ENCODE results near the gene ALKBH5. TPM values are rescaled to one million over a fixed set of nuclear protein-coding genes. Genes with fewer than 3 reads are reported as not detected.

Gene ALKBH5
- total and polyA plus RNA-seq, 2 experiments from 2014 or later: 32.2 to 117 TPM

DNA sequence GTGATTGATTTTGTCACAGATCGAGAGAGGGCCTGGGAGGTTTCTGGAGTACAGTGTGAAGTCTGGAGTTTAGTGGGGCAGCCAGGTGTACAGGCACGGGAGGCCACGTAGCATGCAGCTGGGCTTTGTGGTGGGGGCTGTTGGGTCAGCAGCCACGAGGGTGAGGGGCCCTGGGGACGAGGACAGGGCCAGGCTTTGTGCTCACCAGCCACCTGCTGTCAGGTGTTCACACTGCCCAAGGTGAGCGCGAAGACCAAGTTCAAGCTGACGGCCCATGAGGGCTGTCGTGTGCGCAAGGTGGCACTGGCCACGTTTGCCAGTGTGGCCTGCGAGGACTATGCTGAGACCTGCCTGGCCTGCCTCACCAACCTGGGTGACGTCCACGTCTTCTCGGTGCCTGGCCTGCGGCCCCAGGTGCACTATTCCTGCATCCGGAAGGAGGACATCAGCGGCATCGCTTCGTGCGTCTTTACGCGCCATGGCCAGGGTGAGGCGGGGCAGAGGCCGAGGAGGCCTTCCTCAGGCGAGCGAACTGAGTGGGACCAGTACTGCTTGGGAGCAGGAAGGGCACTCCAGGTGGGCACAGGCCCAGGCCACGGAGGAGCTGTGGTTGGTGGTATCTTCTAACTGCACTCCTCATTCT, 57.7 kb downstream of the ALKBH5 start:
- Histone ChIP-seq H3K27me3 (ENCODE audit: insufficient read depth) (no peaks in the 10 kb centered on the region), H3K27ac (ENCODE audit: low read depth) (no peak overlapping the region), H4K20me1 (replicated peaks; ENCODE audit: insufficient read depth) (peaks cover 4% of the 10 kb centered on the region; the same call in 1 of the 2 replicates), H2AFZ (no peak overlapping the region), H3K36me3 (ENCODE audit: insufficient read depth) (peaks cover 6% of the 10 kb centered on the region; the same call in 1 of the 2 replicates), H3K4me2 (no peak overlapping the region), H3K9me2 (ENCODE audit: insufficient read depth) (no peaks in the 10 kb centered on the region), H3K4me3 (no peak overlapping the region), H3K79me2 (replicated peaks; ENCODE audit: insufficient read depth) (no peaks in the 10 kb centered on the region), H3K4me1 (ENCODE audit: insufficient read depth) (peaks cover 1% of the 10 kb centered on the region; the same call in 1 of the 2 replicates), H3F3A (replicated peaks; ENCODE audit: low read depth) (no peaks in the 10 kb centered on the region)
- Mint-ChIP-seq H3K27me3 (ENCODE audit: insufficient read depth, low read depth, poor library complexity) (peaks cover 13% of the 10 kb centered on the region), H3K27ac (no peak overlapping the region), H3K36me3 (ENCODE audit: low read depth) (peaks cover 56% of the 10 kb centered on the region), H3K4me1 (peaks cover 5% of the 10 kb centered on the region; the same call in 2 of the 3 replicates), H3K9me3 (no peaks in the 10 kb centered on the region), H3K4me3 (no peak overlapping the region)
- DNase-seq (ENCODE audit: low spot score) (peak; percentile 59), ATAC-seq (peak; percentile 69)
- no peak for TF ChIP-seq EZH2 (IDR thresholded peaks at IDR 0.05; ENCODE audit: low read depth, unreplicated experiment)
- no peak for TF ChIP-seq EZH2phosphoT487 (IDR thresholded peaks at IDR 0.05; ENCODE audit: unreplicated experiment)
- TF ChIP-seq ZNF331 (CRISPR knock-in tag; IDR thresholded peaks at IDR 0.05; ENCODE audit: low read depth): no peak
- TF ChIP-seq, protein P1, sequence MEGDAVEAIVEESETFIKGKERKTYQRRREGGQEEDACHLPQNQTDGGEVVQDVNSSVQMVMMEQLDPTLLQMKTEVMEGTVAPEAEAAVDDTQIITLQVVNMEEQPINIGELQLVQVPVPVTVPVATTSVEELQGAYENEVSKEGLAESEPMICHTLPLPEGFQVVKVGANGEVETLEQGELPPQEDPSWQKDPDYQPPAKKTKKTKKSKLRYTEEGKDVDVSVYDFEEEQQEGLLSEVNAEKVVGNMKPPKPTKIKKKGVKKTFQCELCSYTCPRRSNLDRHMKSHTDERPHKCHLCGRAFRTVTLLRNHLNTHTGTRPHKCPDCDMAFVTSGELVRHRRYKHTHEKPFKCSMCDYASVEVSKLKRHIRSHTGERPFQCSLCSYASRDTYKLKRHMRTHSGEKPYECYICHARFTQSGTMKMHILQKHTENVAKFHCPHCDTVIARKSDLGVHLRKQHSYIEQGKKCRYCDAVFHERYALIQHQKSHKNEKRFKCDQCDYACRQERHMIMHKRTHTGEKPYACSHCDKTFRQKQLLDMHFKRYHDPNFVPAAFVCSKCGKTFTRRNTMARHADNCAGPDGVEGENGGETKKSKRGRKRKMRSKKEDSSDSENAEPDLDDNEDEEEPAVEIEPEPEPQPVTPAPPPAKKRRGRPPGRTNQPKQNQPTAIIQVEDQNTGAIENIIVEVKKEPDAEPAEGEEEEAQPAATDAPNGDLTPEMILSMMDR (conservative IDR thresholded peaks at IDR 0.05; ENCODE audit: low read depth in 2 of 2): peak in 1 of 2 experiments; percentile 44; a peak in 2 of 4 replicates
- no peak for TF ChIP-seq STAT1 (IDR thresholded peaks at IDR 0.05; ENCODE audit: unreplicated experiment)

DNA sequence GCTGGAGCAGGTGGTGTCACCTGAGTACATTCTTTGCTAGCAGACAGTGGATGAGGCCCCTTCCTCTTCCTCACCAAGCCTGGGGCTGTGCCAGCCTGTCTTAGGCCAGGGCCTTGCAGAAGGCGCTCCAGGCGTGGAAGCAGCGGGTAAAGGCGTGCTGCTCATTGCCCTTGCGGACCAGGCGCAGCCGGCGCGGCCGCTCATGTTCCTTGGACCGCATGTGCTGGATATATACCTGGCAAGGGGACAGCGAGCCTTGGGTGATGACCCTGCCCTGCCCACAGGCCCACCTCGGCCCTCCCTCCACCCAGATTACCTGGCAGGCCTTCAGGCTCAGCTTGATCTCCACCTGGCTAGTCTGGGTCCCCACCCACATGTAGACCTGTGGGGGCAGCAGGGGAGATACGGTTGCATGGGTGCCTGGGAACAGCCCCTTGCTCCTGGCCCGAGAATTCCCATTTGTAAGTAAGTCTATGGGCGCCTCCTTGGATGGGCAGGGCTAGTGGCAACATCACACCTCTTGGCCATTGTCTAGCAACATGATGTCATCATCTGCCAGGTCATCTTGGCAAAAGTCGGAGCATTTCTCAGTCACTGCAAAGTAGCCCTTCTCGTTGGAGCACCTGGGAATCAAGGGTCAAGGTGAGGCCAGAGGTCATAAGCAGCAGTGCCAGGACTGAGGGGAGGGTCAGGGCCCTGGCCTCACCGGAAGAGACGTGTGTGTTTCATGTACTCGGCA, 61.6 kb downstream of the ALKBH5 start:
- no peak for DNase-seq (ENCODE audit: low spot score)
- no peak for TF ChIP-seq JUNB (IDR thresholded peaks at IDR 0.05; ENCODE audit: unreplicated experiment)
- TF ChIP-seq, protein P2, sequence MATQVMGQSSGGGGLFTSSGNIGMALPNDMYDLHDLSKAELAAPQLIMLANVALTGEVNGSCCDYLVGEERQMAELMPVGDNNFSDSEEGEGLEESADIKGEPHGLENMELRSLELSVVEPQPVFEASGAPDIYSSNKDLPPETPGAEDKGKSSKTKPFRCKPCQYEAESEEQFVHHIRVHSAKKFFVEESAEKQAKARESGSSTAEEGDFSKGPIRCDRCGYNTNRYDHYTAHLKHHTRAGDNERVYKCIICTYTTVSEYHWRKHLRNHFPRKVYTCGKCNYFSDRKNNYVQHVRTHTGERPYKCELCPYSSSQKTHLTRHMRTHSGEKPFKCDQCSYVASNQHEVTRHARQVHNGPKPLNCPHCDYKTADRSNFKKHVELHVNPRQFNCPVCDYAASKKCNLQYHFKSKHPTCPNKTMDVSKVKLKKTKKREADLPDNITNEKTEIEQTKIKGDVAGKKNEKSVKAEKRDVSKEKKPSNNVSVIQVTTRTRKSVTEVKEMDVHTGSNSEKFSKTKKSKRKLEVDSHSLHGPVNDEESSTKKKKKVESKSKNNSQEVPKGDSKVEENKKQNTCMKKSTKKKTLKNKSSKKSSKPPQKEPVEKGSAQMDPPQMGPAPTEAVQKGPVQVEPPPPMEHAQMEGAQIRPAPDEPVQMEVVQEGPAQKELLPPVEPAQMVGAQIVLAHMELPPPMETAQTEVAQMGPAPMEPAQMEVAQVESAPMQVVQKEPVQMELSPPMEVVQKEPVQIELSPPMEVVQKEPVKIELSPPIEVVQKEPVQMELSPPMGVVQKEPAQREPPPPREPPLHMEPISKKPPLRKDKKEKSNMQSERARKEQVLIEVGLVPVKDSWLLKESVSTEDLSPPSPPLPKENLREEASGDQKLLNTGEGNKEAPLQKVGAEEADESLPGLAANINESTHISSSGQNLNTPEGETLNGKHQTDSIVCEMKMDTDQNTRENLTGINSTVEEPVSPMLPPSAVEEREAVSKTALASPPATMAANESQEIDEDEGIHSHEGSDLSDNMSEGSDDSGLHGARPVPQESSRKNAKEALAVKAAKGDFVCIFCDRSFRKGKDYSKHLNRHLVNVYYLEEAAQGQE (IDR thresholded peaks at IDR 0.05; ENCODE audit: unreplicated experiment): no peak
- no peak for TF ChIP-seq EZH2 (IDR thresholded peaks at IDR 0.05; ENCODE audit: low read depth, unreplicated experiment)
- TF ChIP-seq STAT1 (IDR thresholded peaks at IDR 0.05; ENCODE audit: unreplicated experiment): no peak
- TF ChIP-seq EZH2phosphoT487 (IDR thresholded peaks at IDR 0.05; ENCODE audit: unreplicated experiment): no peak
- TF ChIP-seq CREB1 (CRISPR knock-in tag; IDR thresholded peaks at IDR 0.05; ENCODE audit: low read depth): no peak
- TF ChIP-seq, protein P1 (conservative IDR thresholded peaks at IDR 0.05; ENCODE audit: low read depth in 2 of 2): no peak
- no peak for TF ChIP-seq ZNF114 (CRISPR knock-in tag; IDR thresholded peaks at IDR 0.05)
- TF ChIP-seq POLR2AphosphoS5 (IDR thresholded peaks at IDR 0.05; ENCODE audit: low read depth): no peak; the same call in 1 of the 2 replicates
- TF ChIP-seq ZNF331 (CRISPR knock-in tag; IDR thresholded peaks at IDR 0.05; ENCODE audit: low read depth): no peak
- Histone ChIP-seq H3K9me2 (ENCODE audit: insufficient read depth) (no peaks in the 10 kb centered on the region), H3K4me3 (no peak overlapping the region), H3K4me2 (no peak overlapping the region), H3K4me1 (ENCODE audit: insufficient read depth) (peaks cover 5% of the 10 kb centered on the region; the same call in 1 of the 2 replicates), H2AFZ (no peak overlapping the region), H3K36me3 (ENCODE audit: insufficient read depth) (peaks cover 12% of the 10 kb centered on the region; the same call in 1 of the 2 replicates), H4K20me1 (replicated peaks; ENCODE audit: insufficient read depth) (peaks cover 4% of the 10 kb centered on the region; the same call in 1 of the 2 replicates), H3K27me3 (ENCODE audit: insufficient read depth) (no peaks in the 10 kb centered on the region), H3K27ac (ENCODE audit: low read depth) (no peak overlapping the region), H3F3A (replicated peaks; ENCODE audit: low read depth) (peaks cover 16% of the 10 kb centered on the region), H3K79me2 (replicated peaks; ENCODE audit: insufficient read depth) (no peaks in the 10 kb centered on the region)
- H3K4me1 Mint-ChIP-seq: peaks cover 16% of the 10 kb centered on the region
- H3K4me3 Mint-ChIP-seq: peak overlapping the region; percentile 19; the same call in 1 of the 3 replicates
- no peaks in the 10 kb centered on the region; the same call in 2 of the 3 replicates for H3K9me3 Mint-ChIP-seq
- peaks cover 30% of the 10 kb centered on the region for H3K27me3 Mint-ChIP-seq (ENCODE audit: insufficient read depth, low read depth, poor library complexity)
- H3K27ac Mint-ChIP-seq: peak overlapping the region; percentile 83; the same call in 1 of the 2 replicates
- ATAC-seq: no peak
- peaks cover 59% of the 10 kb centered on the region for H3K36me3 Mint-ChIP-seq (ENCODE audit: low read depth)

Data from GM23338 (cell line).